ENCODE data around the gene COL28A1.

DNA sequence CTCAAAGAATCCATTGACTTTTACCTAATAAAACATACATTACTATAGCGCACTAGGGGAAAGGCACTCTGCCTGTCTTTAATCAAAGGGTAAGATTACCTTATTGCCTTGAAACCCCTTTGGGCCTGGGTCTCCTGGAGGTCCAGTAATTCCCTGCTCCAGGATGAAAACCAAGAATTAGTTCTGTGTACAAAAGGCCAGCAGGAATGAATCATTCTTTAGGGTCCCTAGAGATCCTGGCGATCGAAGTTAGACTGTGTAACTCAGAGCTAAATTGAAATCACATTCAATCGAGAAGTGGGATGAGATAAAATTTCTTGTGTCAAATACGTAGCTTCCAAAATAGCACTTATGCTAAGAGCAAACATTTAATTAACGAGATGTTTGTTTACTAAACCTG lies 29.8 kb downstream of the COL28A1 start:
- TF ChIP-seq TOE1 (CRISPR knock-in tag; IDR thresholded peaks at IDR 0.05), result no peak
- no peak for TF ChIP-seq MLLT10 (CRISPR knock-in tag; IDR thresholded peaks at IDR 0.05)
- no peak for TF ChIP-seq CTCF (CRISPR knock-in tag; IDR thresholded peaks at IDR 0.05)
- no peak for TF ChIP-seq SRF (IDR thresholded peaks at IDR 0.05; ENCODE audit: low read depth, low read length)
- TF ChIP-seq, protein P1, sequence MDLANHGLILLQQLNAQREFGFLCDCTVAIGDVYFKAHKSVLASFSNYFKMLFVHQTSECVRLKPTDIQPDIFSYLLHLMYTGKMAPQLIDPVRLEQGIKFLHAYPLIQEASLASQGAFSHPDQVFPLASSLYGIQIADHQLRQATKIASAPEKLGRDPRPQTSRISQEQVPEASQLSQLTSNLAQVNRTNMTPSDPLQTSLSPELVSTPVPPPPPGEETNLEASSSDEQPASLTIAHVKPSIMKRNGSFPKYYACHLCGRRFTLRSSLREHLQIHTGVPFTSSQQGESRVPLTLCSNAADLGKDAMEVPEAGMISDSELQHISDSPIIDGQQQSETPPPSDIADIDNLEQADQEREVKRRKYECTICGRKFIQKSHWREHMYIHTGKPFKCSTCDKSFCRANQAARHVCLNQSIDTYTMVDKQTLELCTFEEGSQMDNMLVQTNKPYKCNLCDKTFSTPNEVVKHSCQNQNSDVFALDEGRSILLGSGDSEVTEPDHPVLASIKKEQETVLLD (CRISPR knock-in tag; IDR thresholded peaks at IDR 0.05; ENCODE audit: low read depth), result no peak
- TF ChIP-seq RFX5 (IDR thresholded peaks at IDR 0.05; ENCODE audit: low read depth, low read length), result no peak
- TF ChIP-seq, protein P2, sequence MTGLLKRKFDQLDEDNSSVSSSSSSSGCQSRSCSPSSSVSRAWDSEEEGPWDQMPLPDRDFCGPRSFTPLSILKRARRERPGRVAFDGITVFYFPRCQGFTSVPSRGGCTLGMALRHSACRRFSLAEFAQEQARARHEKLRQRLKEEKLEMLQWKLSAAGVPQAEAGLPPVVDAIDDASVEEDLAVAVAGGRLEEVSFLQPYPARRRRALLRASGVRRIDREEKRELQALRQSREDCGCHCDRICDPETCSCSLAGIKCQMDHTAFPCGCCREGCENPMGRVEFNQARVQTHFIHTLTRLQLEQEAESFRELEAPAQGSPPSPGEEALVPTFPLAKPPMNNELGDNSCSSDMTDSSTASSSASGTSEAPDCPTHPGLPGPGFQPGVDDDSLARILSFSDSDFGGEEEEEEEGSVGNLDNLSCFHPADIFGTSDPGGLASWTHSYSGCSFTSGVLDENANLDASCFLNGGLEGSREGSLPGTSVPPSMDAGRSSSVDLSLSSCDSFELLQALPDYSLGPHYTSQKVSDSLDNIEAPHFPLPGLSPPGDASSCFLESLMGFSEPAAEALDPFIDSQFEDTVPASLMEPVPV (CRISPR knock-in tag; IDR thresholded peaks at IDR 0.05), result no peak
- TF ChIP-seq ZNF274 (CRISPR knock-in tag; IDR thresholded peaks at IDR 0.05), result no peak
- TF ChIP-seq ZNF644 (CRISPR knock-in tag; IDR thresholded peaks at IDR 0.05; ENCODE audit: low read depth), result no peak
- TF ChIP-seq, protein P3, sequence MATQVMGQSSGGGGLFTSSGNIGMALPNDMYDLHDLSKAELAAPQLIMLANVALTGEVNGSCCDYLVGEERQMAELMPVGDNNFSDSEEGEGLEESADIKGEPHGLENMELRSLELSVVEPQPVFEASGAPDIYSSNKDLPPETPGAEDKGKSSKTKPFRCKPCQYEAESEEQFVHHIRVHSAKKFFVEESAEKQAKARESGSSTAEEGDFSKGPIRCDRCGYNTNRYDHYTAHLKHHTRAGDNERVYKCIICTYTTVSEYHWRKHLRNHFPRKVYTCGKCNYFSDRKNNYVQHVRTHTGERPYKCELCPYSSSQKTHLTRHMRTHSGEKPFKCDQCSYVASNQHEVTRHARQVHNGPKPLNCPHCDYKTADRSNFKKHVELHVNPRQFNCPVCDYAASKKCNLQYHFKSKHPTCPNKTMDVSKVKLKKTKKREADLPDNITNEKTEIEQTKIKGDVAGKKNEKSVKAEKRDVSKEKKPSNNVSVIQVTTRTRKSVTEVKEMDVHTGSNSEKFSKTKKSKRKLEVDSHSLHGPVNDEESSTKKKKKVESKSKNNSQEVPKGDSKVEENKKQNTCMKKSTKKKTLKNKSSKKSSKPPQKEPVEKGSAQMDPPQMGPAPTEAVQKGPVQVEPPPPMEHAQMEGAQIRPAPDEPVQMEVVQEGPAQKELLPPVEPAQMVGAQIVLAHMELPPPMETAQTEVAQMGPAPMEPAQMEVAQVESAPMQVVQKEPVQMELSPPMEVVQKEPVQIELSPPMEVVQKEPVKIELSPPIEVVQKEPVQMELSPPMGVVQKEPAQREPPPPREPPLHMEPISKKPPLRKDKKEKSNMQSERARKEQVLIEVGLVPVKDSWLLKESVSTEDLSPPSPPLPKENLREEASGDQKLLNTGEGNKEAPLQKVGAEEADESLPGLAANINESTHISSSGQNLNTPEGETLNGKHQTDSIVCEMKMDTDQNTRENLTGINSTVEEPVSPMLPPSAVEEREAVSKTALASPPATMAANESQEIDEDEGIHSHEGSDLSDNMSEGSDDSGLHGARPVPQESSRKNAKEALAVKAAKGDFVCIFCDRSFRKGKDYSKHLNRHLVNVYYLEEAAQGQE (IDR thresholded peaks at IDR 0.05; ENCODE audit: borderline replicate concordance in 1 of 2, low read depth in 1 of 2, low read length in 2 of 2), result no peak
- TF ChIP-seq EP300 (IDR thresholded peaks at IDR 0.05; ENCODE audit: low read depth in 2 of 2, low read length in 2 of 2), result no peak
- TF ChIP-seq EP300 (CRISPR knock-in tag; IDR thresholded peaks at IDR 0.05; ENCODE audit: borderline replicate concordance), result no peak
- TF ChIP-seq, protein P4, sequence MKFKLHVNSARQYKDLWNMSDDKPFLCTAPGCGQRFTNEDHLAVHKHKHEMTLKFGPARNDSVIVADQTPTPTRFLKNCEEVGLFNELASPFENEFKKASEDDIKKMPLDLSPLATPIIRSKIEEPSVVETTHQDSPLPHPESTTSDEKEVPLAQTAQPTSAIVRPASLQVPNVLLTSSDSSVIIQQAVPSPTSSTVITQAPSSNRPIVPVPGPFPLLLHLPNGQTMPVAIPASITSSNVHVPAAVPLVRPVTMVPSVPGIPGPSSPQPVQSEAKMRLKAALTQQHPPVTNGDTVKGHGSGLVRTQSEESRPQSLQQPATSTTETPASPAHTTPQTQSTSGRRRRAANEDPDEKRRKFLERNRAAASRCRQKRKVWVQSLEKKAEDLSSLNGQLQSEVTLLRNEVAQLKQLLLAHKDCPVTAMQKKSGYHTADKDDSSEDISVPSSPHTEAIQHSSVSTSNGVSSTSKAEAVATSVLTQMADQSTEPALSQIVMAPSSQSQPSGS (CRISPR knock-in tag; IDR thresholded peaks at IDR 0.05), result no peak
- TF ChIP-seq, protein P5, sequence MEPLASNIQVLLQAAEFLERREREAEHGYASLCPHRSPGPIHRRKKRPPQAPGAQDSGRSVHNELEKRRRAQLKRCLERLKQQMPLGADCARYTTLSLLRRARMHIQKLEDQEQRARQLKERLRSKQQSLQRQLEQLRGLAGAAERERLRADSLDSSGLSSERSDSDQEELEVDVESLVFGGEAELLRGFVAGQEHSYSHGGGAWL (CRISPR knock-in tag; IDR thresholded peaks at IDR 0.05), result no peak

Data from HepG2 (cell line).